H7 (cell line): ENCODE results near the gene RPRML. TPM values are rescaled to one million over a fixed set of nuclear protein-coding genes. Genes with fewer than 3 reads are reported as not detected.

Source experiments
- DNase-seq: peaks from one replicate; pipeline ENCODE4 v3.0.0; 2012
- H3K27me3 ChIP-seq: 2 replicates; pipeline ENCODE4 v1.6.0; 2011; ENCODE audit warnings: mild to moderate bottlenecking, low read length; ENCODE audit not compliant: control insufficient read depth, insufficient read depth
- H3K36me3 ChIP-seq: replicated peaks from 2 replicates; pipeline ENCODE4 v1.5.1; 2011; ENCODE audit warnings: low read length; ENCODE audit not compliant: control insufficient read depth, insufficient read depth
- H3K4me3 ChIP-seq: 2 replicates; pipeline ENCODE4 v1.5.1; 2011; ENCODE audit warnings: low read depth, mild to moderate bottlenecking, control low read depth, low read length, moderate library complexity; ENCODE audit not compliant: insufficient read depth
- total RNA-seq: library from RNA; depleted of rRNA; stranded (reverse); fragments of >200 nt; shearing (Covaris generic); gene quantifications from 2 replicates; pipeline ENCODE4 v1.2.3, GENCODE V29; 2014

Gene RPRML
- total RNA-seq, 1 experiment from 2014 or later = 1.8 TPM

DNA sequence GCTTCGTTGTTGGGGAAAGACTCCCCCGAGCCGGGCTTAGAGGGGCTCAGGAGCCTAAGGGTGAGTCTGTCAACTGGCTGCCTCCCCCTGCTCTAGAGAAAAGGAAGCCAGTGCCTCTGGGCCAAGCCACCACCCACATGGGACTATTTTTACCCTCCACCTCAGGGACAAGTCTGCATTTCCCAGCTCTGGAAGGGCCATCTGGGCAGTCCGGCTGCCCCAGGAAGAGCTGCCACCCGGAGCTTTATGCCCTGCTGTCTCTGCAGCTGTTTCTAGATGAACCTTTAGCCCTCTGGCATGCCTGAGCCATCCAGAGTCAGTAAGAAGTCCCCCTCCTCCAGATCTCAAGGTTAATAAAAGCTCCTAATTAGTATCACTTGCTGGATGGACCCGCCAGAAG is 5.3 kb upstream of the RPRML start:
- Histone ChIP-seq H3K4me3 (no peak overlapping the region), H3K36me3 (no peaks in the 10 kb centered on the region), H3K27me3 (peaks cover 4% of the 10 kb centered on the region)
- no peak for DNase-seq

DNA sequence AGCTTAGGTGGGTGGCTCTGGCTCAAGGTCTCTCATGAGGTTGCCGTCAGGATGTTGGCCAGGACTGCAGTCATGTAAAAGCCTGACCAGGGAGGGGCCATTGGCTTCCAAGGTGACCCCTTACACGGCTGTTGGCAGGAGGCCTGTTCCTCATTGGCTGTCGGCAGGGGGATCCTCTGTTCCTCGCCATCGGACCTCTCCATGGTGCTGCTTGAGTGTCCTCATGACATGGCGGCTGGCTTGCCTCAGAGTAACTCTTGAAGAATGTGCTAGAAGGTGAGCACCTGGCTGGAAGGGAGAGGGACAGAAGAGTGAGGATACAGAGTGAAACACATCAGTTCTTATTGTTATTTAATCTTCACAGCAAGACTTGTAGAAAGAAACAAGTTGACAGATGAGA is 4.7 kb upstream of the RPRML start:
- Histone ChIP-seq H3K36me3 (no peaks in the 10 kb centered on the region), H3K4me3 (no peak overlapping the region), H3K27me3 (peaks cover 10% of the 10 kb centered on the region)
- no peak for DNase-seq

GRCh38 chr17:46982577-46982976 is 3.5 kb upstream of the RPRML start:
- H3K4me3 ChIP-seq = no peak overlapping the region
- peaks cover 21% of the 10 kb centered on the region for H3K27me3 ChIP-seq
- no peak for DNase-seq
- no peaks in the 10 kb centered on the region for H3K36me3 ChIP-seq

DNA sequence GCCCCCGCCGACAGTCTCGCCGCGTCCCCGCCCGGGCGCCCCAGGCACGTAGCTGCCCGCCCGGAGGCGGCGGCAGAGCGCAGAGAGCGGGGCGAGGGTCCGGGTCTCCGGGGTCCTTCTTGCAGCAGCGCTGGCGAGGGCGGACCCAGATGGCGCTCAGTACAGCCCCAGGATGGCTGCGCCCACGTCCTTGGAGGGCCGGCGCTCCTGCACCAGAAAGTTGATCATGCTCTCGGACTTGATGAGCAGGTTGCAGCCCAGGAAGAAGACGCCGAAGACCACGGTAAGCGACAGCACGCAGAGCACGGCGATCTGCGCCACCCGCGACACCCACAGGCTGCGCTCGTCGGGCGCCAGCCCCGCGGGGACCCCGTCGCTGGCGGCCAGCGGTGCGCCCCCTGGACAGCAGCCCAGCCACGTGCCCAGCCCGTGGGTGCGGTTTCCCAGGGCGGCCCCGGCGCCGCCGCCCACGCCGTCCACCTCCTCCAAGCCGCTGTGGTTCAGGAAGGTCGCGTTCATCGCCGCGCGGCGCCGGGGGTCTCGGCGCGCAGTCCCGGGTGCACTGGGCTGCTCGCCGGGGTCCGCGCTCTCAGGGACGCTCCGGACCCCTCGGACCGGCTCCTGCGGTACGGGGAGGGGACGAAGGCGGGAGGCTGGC is 435 bp downstream of the RPRML start:
- DNase-seq = peak; percentile 72
- peak overlapping the region; percentile 52 for H3K4me3 ChIP-seq
- peaks cover 21% of the 10 kb centered on the region for H3K27me3 ChIP-seq
- H3K36me3 ChIP-seq = no peaks in the 10 kb centered on the region

- DNase-seq = no peak
- Histone ChIP-seq H3K36me3 (no peaks in the 10 kb centered on the region), H3K27me3 (peaks cover 21% of the 10 kb centered on the region), H3K4me3 (peak overlapping the region; percentile 52)
Measured at GRCh38 chr17:46977750-46978488, 1.1 kb downstream of the RPRML start.

DNA sequence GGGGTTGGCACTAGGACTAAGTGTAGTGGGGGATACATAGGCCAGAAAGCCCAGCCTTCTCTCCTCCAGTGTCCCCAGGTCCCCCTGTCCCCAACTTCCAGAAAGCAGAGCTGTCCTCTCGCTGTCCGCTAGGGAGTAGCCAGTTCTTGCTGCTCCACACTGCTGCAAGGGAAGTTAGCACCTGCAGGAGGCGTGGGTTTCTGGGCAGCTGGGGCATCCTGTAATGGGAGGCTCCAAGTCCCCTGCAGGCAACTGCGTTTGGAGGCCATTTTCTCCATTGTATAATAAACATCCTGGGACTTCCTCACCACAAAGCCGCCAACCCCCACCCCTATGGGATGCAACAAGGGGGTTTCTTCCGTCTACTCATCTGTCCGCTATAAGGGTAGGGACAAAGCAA is 1.7 kb downstream of the RPRML start:
- Histone ChIP-seq H3K4me3 (no peak overlapping the region), H3K27me3 (peaks cover 21% of the 10 kb centered on the region), H3K36me3 (no peaks in the 10 kb centered on the region)
- peak; percentile 87 for DNase-seq

- no peak for DNase-seq
Measured at GRCh38 chr17:46976626-46977270, 2.3 kb downstream of the RPRML start.

GRCh38 chr17:46975287-46975686 is 3.8 kb downstream of the RPRML start:
- Histone ChIP-seq H3K4me3 (no peak overlapping the region), H3K36me3 (no peaks in the 10 kb centered on the region), H3K27me3 (peaks cover 20% of the 10 kb centered on the region)
- DNase-seq = no peak

More at GRCh38 chr17:46976626-46977270, 2.3 kb downstream of the RPRML start:
- no peak overlapping the region for H3K4me3 ChIP-seq
- peaks cover 21% of the 10 kb centered on the region for H3K27me3 ChIP-seq
- no peaks in the 10 kb centered on the region for H3K36me3 ChIP-seq

DNA sequence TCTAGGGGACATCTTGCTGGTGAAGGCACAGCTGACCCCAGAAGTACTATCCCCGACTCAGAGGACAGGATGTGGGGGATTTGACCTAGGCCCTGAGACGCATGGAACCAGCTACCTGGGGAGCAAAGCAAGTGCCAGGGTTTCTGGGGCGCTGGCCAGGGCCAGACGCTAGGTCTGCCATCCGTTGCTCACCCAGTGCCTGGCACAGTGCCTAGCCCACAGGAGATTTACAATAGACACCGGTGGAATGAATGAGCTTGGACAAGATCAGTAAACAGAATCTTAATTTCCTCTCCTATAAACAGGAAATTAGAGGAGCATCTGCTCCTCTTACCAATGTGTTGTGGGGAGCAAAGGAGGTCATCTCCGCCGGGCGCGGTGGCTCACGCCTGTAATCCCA is 5.0 kb downstream of the RPRML start:
- H3K27me3 ChIP-seq = peaks cover 15% of the 10 kb centered on the region
- no peak overlapping the region for H3K4me3 ChIP-seq
- peak; percentile 8 for DNase-seq

DNA sequence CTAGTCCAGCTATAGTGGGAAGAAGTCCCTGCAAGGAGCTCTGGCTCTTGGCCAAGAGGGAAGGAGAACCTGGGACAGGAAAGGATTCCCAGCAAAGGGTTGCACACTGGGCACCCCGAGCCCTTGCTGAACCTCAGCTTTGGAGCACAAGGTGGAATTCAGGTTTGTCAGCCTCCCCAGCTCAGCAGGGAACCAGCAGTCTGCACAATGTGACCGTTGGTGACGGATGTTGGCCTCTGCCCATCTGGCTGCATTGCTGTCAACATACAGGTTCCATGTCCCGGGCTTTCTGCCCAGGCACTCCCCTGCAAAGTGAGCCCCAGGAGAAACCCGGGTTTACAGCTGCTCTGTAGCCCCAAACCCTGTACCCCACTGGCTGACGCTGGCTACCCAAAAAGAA is 6.7 kb downstream of the RPRML start:
- H3K36me3 ChIP-seq = no peaks in the 10 kb centered on the region
- no peak for DNase-seq
- H3K4me3 ChIP-seq = no peak overlapping the region
- H3K27me3 ChIP-seq = peaks cover 1% of the 10 kb centered on the region

More for the DNA sequence above, 5.0 kb downstream of the RPRML start:
- H3K36me3 ChIP-seq = no peaks in the 10 kb centered on the region

DNA sequence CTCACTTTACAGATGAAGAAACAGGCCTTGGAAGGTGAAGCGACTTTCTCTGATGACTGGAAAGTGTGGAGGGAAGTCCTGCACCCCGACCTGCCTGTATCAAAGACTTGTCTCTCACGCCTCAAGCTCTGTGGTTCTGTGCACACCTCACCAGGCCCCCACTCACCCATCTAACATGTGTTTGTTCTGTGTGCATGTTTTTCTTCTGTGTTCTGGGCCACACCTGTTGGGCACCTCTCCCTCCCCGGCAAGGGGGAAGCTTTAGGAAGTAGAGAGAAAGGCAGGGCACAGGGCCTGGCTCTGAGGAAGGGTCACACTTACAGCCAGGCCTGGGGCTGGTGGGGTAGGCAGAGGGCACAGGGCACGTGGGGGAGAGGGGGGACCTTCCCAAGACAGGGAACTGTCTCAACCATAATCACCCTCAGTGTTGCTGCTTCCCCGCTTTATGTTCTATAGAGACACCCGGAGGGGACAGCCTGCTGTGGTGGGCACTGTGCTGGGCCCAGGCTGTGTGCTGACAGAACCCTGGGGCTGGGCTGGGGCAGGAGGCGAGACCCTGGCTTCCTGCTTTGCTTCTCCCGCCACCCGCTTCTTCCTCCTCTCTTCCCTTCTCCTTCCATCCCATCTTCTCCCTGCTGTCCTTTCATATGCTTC is 7.3 kb downstream of the RPRML start:
- Histone ChIP-seq H3K4me3 (no peak overlapping the region), H3K27me3 (peaks cover 1% of the 10 kb centered on the region), H3K36me3 (no peaks in the 10 kb centered on the region)
- DNase-seq = no peak

- Histone ChIP-seq H3K36me3 (no peaks in the 10 kb centered on the region), H3K4me3 (no peak overlapping the region), H3K27me3 (peaks cover 1% of the 10 kb centered on the region)
- no peak for DNase-seq
Measured at GRCh38 chr17:46968896-46969295, 10.2 kb downstream of the RPRML start.

- H3K4me3 ChIP-seq = no peak overlapping the region
- H3K27me3 ChIP-seq = peaks cover 1% of the 10 kb centered on the region
- H3K36me3 ChIP-seq = no peaks in the 10 kb centered on the region
- peak; percentile 11 for DNase-seq
Measured at GRCh38 chr17:46968224-46968834, 10.7 kb downstream of the RPRML start.
